Neural progenitor cell (in vitro differentiated cells): ENCODE measurements around the gene CRACR2B. TPM values are rescaled to one million over a fixed set of nuclear protein-coding genes. Genes with fewer than 3 reads are reported as not detected.

Source experiments
- DNase-seq: peaks from one replicate; pipeline ENCODE4 v3.0.0-alpha.2; 2016; ENCODE audit warnings: low spot score
- H2AFZ ChIP-seq: fragments of 200-600 bp; sonication (generic); replicated peaks from 2 replicates; pipeline ENCODE4 v1.6.1; 2016; ENCODE audit warnings: antibody characterized with exemption
- H3F3A ChIP-seq: fragments of 200-600 bp; sonication (generic); 2 replicates; pipeline ENCODE4 v1.6.1; 2016; ENCODE audit warnings: antibody characterized with exemption, low read depth
- H3K27ac ChIP-seq: fragments of 200-600 bp; sonication (generic); 2 replicates; pipeline ENCODE4 v1.5.1; 2016; ENCODE audit warnings: mild to moderate bottlenecking
- H3K27me3 ChIP-seq: fragments of 200-600 bp; sonication (generic); 2 replicates; pipeline ENCODE4 v1.6.1; 2016; ENCODE audit warnings: mild to moderate bottlenecking, moderate library complexity
- H3K36me3 ChIP-seq: fragments of 200-600 bp; sonication (generic); 2 replicates; pipeline ENCODE4 v1.5.1; 2016
- H3K4me1 ChIP-seq: fragments of 200-600 bp; sonication (generic); 2 replicates; pipeline ENCODE4 v1.6.1; 2016; ENCODE audit warnings: mixed run types
- H3K4me2 ChIP-seq: fragments of 200-600 bp; sonication (generic); 2 replicates; pipeline ENCODE4 v1.6.1; 2016
- H3K4me3 ChIP-seq: fragments of 200-600 bp; sonication (generic); 2 replicates; pipeline ENCODE4 v1.5.1; 2016
- H3K79me2 ChIP-seq: fragments of 200-600 bp; sonication (generic); 2 replicates; pipeline ENCODE4 v1.6.1; 2016; ENCODE audit warnings: low read depth
- H3K9ac ChIP-seq: fragments of 200-600 bp; sonication (generic); 2 replicates; pipeline ENCODE4 v1.6.1; 2016
- H3K9me3 ChIP-seq: fragments of 200-600 bp; sonication (generic); 2 replicates; pipeline ENCODE4 v1.5.1; 2016; ENCODE audit warnings: low read depth
- H4K20me1 ChIP-seq: fragments of 200-600 bp; sonication (generic); 2 replicates; pipeline ENCODE4 v1.6.1; 2016; ENCODE audit warnings: low read depth
- H3K27ac Mint-ChIP-seq: 3 replicates; pipeline ENCODE4 v1.8.0; 2021; ENCODE audit warnings: mixed read lengths
- H3K27me3 Mint-ChIP-seq: 2 replicates; pipeline ENCODE4 v1.8.0; 2022; ENCODE audit warnings: low read depth, mild to moderate bottlenecking, inconsistent platforms, moderate library complexity, mixed read lengths; ENCODE audit not compliant: insufficient read depth
- H3K36me3 Mint-ChIP-seq: 3 replicates; pipeline ENCODE4 v1.8.0; 2021; ENCODE audit warnings: mixed read lengths
- H3K4me1 Mint-ChIP-seq: 3 replicates; pipeline ENCODE4 v1.8.0; 2021; ENCODE audit warnings: mixed read lengths
- H3K4me3 Mint-ChIP-seq: 3 replicates; pipeline ENCODE4 v1.8.0; 2021; ENCODE audit warnings: mild to moderate bottlenecking, moderate library complexity, mixed read lengths
- H3K9me3 Mint-ChIP-seq: 3 replicates; pipeline ENCODE4 v1.8.0; 2020; ENCODE audit warnings: mixed read lengths
- CTCF ChIP-seq: fragments of 200-600 bp; sonication (generic); IDR thresholded peaks from 2 replicates; pipeline ENCODE4 v1.5.1; 2017; ENCODE audit warnings: antibody characterized with exemption, mild to moderate bottlenecking
- EZH2 ChIP-seq: fragments of 200-600 bp; sonication (generic); IDR thresholded peaks from 2 replicates; pipeline ENCODE4 v1.6.1; 2017; ENCODE audit warnings: antibody characterized with exemption, mild to moderate bottlenecking, moderate library complexity
- EZH2phosphoT487 ChIP-seq: fragments of 200-600 bp; sonication (generic); IDR thresholded peaks from 2 replicates; pipeline ENCODE4 v1.6.1; 2017; ENCODE audit warnings: antibody characterized with exemption
- total RNA-seq: library from RNA; depleted of rRNA; stranded (reverse); fragments of >200 nt; gene quantifications from 2 replicates; pipeline ENCODE4 v1.2.3, GENCODE V29; 2015; ENCODE audit warnings: low replicate concordance

Gene CRACR2B
- total RNA-seq, 1 donor from 2014 or later: 3.9 TPM

- no peak for DNase-seq
- no peak overlapping the region for H3K9ac ChIP-seq
- no peaks in the 10 kb centered on the region for H3K79me2 ChIP-seq
- peaks cover 8% of the 10 kb centered on the region for H3F3A ChIP-seq
- Mint-ChIP-seq H3K4me1 (peaks cover 12% of the 10 kb centered on the region), H3K36me3 (no peaks in the 10 kb centered on the region), H3K4me3 (no peak overlapping the region), H3K9me3 (no peaks in the 10 kb centered on the region), H3K27me3 (no peaks in the 10 kb centered on the region), H3K27ac (no peak overlapping the region)
- H3K4me2 ChIP-seq: no peak overlapping the region
- H3K27me3 ChIP-seq: no peaks in the 10 kb centered on the region
- H4K20me1 ChIP-seq: peaks cover 27% of the 10 kb centered on the region
- H3K27ac ChIP-seq: no peak overlapping the region
- TF ChIP-seq EZH2phosphoT487 (no peak), EZH2 (no peak), CTCF (no peak)
- no peaks in the 10 kb centered on the region for H3K9me3 ChIP-seq
- H3K36me3 ChIP-seq: no peaks in the 10 kb centered on the region
- no peak overlapping the region for H3K4me3 ChIP-seq
- H2AFZ ChIP-seq: no peak overlapping the region
- peaks cover 19% of the 10 kb centered on the region for H3K4me1 ChIP-seq
These were observed 38.8 kb downstream of the CRACR2B start for GRCh38 chr11:866481-866880.

- no peak overlapping the region for H3K4me3 ChIP-seq
- DNase-seq: no peak
- peaks cover 7% of the 10 kb centered on the region for H3K4me1 Mint-ChIP-seq
- no peak overlapping the region for H3K27ac ChIP-seq
- H3K27me3 Mint-ChIP-seq: peaks cover 2% of the 10 kb centered on the region
- no peaks in the 10 kb centered on the region for H3K9me3 Mint-ChIP-seq
- TF ChIP-seq EZH2 (no peak), EZH2phosphoT487 (no peak), CTCF (no peak)
- H3K9ac ChIP-seq: no peak overlapping the region
- no peaks in the 10 kb centered on the region for H3K9me3 ChIP-seq
- no peak overlapping the region for H2AFZ ChIP-seq
- no peak overlapping the region for H3K27ac Mint-ChIP-seq
- H3K4me1 ChIP-seq: peaks cover 8% of the 10 kb centered on the region
- H3K36me3 Mint-ChIP-seq: no peaks in the 10 kb centered on the region
- H3K4me3 Mint-ChIP-seq: no peak overlapping the region
- no peaks in the 10 kb centered on the region for H3K79me2 ChIP-seq
- no peaks in the 10 kb centered on the region for H3K36me3 ChIP-seq
- peaks cover 19% of the 10 kb centered on the region for H4K20me1 ChIP-seq
- no peaks in the 10 kb centered on the region for H3K27me3 ChIP-seq
- peaks cover 3% of the 10 kb centered on the region for H3F3A ChIP-seq
- no peak overlapping the region for H3K4me2 ChIP-seq
These were observed 40.2 kb downstream of the CRACR2B start for GRCh38 chr11:867856-868358.

GRCh38 chr11:868394-868793, 40.7 kb downstream of the CRACR2B start:
- no peak overlapping the region for H3K4me2 ChIP-seq
- H4K20me1 ChIP-seq: peaks cover 19% of the 10 kb centered on the region
- H3K9ac ChIP-seq: no peak overlapping the region
- peaks cover 3% of the 10 kb centered on the region for H3F3A ChIP-seq
- H3K9me3 Mint-ChIP-seq: no peaks in the 10 kb centered on the region
- H3K4me3 Mint-ChIP-seq: no peak overlapping the region
- H3K9me3 ChIP-seq: no peaks in the 10 kb centered on the region
- no peak overlapping the region for H3K4me3 ChIP-seq
- TF ChIP-seq EZH2: no peak
- TF ChIP-seq EZH2phosphoT487: no peak
- TF ChIP-seq CTCF: no peak
- H3K36me3 Mint-ChIP-seq: no peaks in the 10 kb centered on the region
- peaks cover 2% of the 10 kb centered on the region for H3K4me1 Mint-ChIP-seq
- H3K27me3 ChIP-seq: no peaks in the 10 kb centered on the region
- H3K79me2 ChIP-seq: no peaks in the 10 kb centered on the region
- no peak overlapping the region for H3K27ac Mint-ChIP-seq
- peaks cover 3% of the 10 kb centered on the region for H3K4me1 ChIP-seq
- no peaks in the 10 kb centered on the region for H3K36me3 ChIP-seq
- no peak overlapping the region for H2AFZ ChIP-seq
- no peak for DNase-seq
- peaks cover 2% of the 10 kb centered on the region for H3K27me3 Mint-ChIP-seq
- no peak overlapping the region for H3K27ac ChIP-seq
